ENCODE data around the gene KDM6B. TPM values are rescaled to one million over a fixed set of nuclear protein-coding genes. Genes with fewer than 3 reads are reported as not detected.

Gene KDM6B
- total and polyA plus RNA-seq, 9 donors, result 9.1 to 80.8 (median 53.5) TPM

GRCh38 chr17:7838090-7839075, 4.4 kb downstream of the KDM6B start:
- TF ChIP-seq POLR2A (IDR thresholded peaks at IDR 0.05), result no peak
- TF ChIP-seq EP300 (IDR thresholded peaks at IDR 0.05), result no peak
- TF ChIP-seq CTCF (IDR thresholded peaks at IDR 0.05), result no peak
- intact Hi-C loops (cut with DNase I), result loop anchor here in 1 of 4 donors (10.0 kb wide), 1 partner anchor 214 kb away; the partner anchor contains the start of gene SAT2
- peaks cover 15% of the 10 kb centered on the region for H3K4me1 ChIP-seq (ENCODE audit: insufficient read depth)

GRCh38 chr17:7839190-7839875, 5.3 kb downstream of the KDM6B start:
- no peaks in the 10 kb centered on the region for H3K27me3 ChIP-seq
- H3K4me3 ChIP-seq, result no peak overlapping the region
- peak in 3 of 5 donors; percentile 35 to 37 (median 36) for DNase-seq
- H3K27ac ChIP-seq, result peak overlapping the region in 1 of 2 donors; percentile 50
- no peaks in the 10 kb centered on the region for H3K36me3 ChIP-seq
- H3K4me1 ChIP-seq (ENCODE audit: insufficient read depth), result peaks cover 13% of the 10 kb centered on the region
- 43 to 49% (median 48%) methylated on average over 6 of the region's 6 CpGs for WGBS, 3 donors
- TF ChIP-seq POLR2A (IDR thresholded peaks at IDR 0.05), result no peak
- no peak for TF ChIP-seq EP300 (IDR thresholded peaks at IDR 0.05)
- TF ChIP-seq CTCF (IDR thresholded peaks at IDR 0.05), result no peak
- intact Hi-C loops (cut with DNase I), result loop anchor here in 1 of 4 donors (10.0 kb wide), 1 partner anchor 215 kb away; the partner anchor contains the start of gene SAT2
- no peaks in the 10 kb centered on the region for H3K9me3 ChIP-seq

More at GRCh38 chr17:7838090-7839075, 4.4 kb downstream of the KDM6B start:
- H3K4me3 ChIP-seq, result peak overlapping the region; percentile 27
- peak; percentile 66 to 75 (median 71) for DNase-seq
- no peaks in the 10 kb centered on the region for H3K9me3 ChIP-seq
- H3K27me3 ChIP-seq, result no peaks in the 10 kb centered on the region
- H3K27ac ChIP-seq, result peak overlapping the region in 1 of 2 donors; percentile 99
- H3K36me3 ChIP-seq, result no peaks in the 10 kb centered on the region
- 12 to 18% (median 17%) methylated on average over 8 to 12 of the region's 12 CpGs for WGBS, 3 donors

GRCh38 chr17:7839876-7840261, 5.9 kb downstream of the KDM6B start:
- 18 to 32% (median 22%) methylated on average over 2 of the region's 2 CpGs for WGBS, 3 donors
- no peak for TF ChIP-seq POLR2A (IDR thresholded peaks at IDR 0.05)
- Histone ChIP-seq H3K27me3 (no peaks in the 10 kb centered on the region), H3K36me3 (no peaks in the 10 kb centered on the region), H3K9me3 (no peaks in the 10 kb centered on the region), H3K4me1 (ENCODE audit: insufficient read depth) (peaks cover 13% of the 10 kb centered on the region), H3K4me3 (no peak overlapping the region), H3K27ac (peak overlapping the region in 1 of 2 donors; percentile 50)
- intact Hi-C loops (cut with DNase I), result loop anchor here in 2 of 4 donors (10.0 kb wide), 2 partner anchors 215 to 315 kb away; partner anchors contain the start of genes PER1 (in 1 of the 2) and SAT2 (in 1 of the 2)
- peak in 3 of 5 donors; percentile 39 to 46 (median 44) for DNase-seq

- 21 to 43% (median 24%) methylated on average over 1 of the region's 1 CpG for WGBS, 3 donors
These were observed 6.4 kb downstream of the KDM6B start for GRCh38 chr17:7840441-7840840.

More at GRCh38 chr17:7840441-7840840, 6.4 kb downstream of the KDM6B start:
- intact Hi-C loops (cut with DNase I), result loop anchor here in 1 of 4 donors (10.0 kb wide), 1 partner anchor 314 kb away; the partner anchor contains the start of gene PER1
- Histone ChIP-seq H3K4me3 (no peak overlapping the region), H3K27ac (peak overlapping the region in 1 of 2 donors; percentile 90), H3K36me3 (no peaks in the 10 kb centered on the region), H3K27me3 (no peaks in the 10 kb centered on the region), H3K4me1 (ENCODE audit: insufficient read depth) (peaks cover 17% of the 10 kb centered on the region), H3K9me3 (no peaks in the 10 kb centered on the region)
- no peak for DNase-seq
- TF ChIP-seq POLR2A (IDR thresholded peaks at IDR 0.05), result no peak
- no peak for TF ChIP-seq CTCF (IDR thresholded peaks at IDR 0.05)
- no peak for TF ChIP-seq EP300 (IDR thresholded peaks at IDR 0.05)
